GM21723 (cell line): ENCODE data around the gene NET1.
"Not testable (repeated sequence)": the region's sequence is repeated elsewhere in the genome, so short reads cannot be mapped to it uniquely, and the experiment has no call there.

Source experiments
- ATAC-seq: cut with Tn5 transposase; IDR thresholded peaks from one replicate; pipeline ENCODE4 v1.9.1; 2021; ENCODE audit warnings: mild to moderate bottlenecking, moderate library complexity; ENCODE audit not compliant: unreplicated experiment

The NET1 gene, protein sequence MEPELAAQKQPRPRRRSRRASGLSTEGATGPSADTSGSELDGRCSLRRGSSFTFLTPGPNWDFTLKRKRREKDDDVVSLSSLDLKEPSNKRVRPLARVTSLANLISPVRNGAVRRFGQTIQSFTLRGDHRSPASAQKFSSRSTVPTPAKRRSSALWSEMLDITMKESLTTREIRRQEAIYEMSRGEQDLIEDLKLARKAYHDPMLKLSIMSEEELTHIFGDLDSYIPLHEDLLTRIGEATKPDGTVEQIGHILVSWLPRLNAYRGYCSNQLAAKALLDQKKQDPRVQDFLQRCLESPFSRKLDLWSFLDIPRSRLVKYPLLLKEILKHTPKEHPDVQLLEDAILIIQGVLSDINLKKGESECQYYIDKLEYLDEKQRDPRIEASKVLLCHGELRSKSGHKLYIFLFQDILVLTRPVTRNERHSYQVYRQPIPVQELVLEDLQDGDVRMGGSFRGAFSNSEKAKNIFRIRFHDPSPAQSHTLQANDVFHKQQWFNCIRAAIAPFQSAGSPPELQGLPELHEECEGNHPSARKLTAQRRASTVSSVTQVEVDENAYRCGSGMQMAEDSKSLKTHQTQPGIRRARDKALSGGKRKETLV

DNA sequence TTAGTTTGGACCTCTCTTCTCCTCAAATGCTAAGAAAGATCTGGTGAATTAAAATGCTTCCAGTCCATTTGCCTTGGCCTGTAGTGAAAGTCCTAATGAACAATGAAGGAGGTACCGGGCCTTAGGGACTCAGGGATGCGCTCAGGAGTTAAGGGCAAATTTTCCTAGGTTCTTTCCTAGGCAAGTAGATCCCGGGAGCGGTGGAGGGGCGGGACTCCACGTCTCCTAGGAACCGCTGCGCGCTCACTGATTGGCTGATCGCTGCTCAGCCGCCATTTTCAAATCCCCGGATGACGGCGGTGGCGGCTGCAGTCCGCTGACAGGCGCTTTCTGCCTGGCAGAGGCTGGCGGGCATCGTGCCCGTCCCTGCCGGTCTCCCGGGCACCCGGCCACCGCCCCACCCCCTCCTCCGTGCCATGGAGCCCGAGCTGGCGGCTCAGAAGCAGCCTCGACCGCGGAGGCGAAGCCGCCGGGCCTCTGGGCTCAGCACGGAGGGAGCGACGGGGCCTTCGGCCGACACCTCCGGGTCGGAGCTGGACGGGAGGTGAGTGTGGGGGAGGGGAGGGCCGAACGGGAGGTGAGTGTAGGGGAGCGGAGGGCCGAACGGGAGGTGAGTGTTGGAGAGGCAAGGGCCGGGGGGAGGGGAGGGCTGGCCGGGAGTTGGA, at the start of gene NET1:
Gene NET1 (plus strand): TSS at position 281 of the 665 bp plus-strand sequence. CDS start 136 bp downstream, at position 417.
- peak; percentile 99 for ATAC-seq

DNA sequence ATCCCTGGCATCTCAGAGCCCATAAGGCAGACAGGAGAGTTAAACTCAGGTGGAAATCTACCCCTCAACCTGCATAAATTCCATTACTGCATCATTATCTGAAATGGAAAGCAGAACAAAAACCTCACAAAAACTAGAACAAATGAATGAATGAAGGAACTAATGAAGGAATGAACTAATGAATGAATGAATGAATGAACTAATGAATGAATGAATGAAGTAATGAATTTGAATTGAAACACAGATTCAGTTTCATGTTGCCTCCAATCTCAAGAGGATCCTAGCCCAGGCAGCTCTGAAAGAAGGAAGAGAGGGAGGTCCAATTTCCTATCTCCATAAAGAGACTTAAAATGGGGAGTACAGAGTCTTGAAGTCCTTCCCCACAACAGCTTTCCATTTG, 49.5 kb upstream of the NET1 start:
- no peak for ATAC-seq

- no peak for ATAC-seq
Measured at GRCh38 chr10:5364374-5364773, 48.0 kb upstream of the NET1 start.

DNA sequence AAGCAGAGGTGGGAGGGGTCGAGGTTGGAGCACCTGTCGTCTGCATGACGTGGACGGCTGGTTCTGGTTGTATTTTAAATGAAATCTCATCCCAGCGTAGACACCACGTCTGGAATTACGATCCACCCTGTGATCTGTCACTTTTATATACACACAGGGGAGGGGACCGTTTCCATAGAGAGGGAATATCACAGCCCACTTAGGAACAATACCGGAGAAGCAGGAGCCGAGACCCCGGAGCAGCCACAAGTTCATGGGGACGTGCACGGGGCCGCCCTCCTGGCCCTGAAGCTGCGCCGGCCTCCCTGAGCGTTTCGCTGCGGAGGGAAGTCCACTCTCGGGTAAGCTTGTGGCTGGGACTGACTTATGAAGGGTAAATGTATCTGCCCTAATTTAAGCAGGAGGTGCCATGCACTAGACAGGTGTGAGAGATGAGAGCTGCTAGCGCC, 47.4 kb upstream of the NET1 start, which contains the start of gene UCN3:
Gene UCN3 (plus strand): TSS at position 77 of the 449 bp plus-strand sequence. CDS start 8,755 bp downstream, outside the sequence.
- ATAC-seq, result no peak

DNA sequence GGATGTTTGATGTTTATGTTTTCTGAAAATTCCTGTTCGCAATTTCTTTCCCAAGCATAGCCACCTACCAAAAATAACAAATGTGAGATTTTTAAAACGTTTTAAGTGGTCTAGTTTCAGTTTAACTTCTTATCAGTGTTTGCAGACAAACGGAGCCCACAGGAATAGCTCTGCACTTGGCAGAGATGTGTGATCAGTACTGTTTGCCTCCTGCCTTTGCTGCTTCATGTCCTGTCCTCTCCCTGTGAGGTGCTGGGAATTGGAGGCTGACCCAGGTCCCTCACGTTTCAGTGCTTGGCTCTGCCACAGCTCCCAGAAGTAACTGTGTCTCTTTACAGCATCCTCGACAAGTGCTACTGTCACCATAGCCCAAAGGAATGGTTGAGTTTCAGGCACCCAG, 46.4 kb upstream of the NET1 start:
- ATAC-seq, result no peak

DNA sequence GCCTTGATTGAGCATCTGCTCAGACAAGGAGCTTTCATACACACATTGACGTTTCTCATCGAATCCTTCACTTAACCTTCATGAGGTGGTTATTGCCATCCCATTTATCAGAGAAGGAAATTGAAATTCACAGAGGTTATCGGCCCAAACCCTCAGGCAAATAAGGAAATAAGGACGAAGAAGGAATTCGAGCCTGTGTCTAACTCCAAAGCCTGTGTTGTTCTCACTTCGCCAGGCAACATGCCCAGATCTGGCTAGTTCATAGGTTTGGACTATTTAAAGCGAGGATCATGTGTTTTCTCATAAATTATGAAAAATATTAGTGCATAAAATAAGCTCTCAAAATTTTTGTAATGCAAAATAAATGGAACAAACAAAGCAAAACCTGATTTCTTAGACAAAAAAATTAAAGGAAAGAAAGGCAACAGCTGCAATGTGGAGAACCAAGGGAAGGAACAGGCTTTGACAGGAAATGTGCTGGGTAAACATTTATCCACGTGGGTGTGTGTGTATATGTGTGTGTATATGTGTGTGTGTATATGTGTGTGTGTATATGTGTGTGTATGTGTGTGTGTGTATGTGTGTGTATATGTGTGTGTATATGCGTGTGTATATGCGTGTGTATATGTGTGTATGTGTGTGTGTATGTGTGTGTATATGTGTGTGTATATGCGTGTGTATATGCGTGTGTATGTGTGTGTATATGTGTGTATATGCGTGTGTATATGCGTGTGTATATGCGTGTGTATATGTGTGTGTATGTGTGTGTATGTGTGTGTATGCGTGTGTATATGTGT, 42.8 kb upstream of the NET1 start:
- ATAC-seq, result no peak

- ATAC-seq, result no peak
Measured at GRCh38 chr10:5370493-5371352, 41.6 kb upstream of the NET1 start.

GRCh38 chr10:5373307-5373706, 39.0 kb upstream of the NET1 start:
- no peak for ATAC-seq

DNA sequence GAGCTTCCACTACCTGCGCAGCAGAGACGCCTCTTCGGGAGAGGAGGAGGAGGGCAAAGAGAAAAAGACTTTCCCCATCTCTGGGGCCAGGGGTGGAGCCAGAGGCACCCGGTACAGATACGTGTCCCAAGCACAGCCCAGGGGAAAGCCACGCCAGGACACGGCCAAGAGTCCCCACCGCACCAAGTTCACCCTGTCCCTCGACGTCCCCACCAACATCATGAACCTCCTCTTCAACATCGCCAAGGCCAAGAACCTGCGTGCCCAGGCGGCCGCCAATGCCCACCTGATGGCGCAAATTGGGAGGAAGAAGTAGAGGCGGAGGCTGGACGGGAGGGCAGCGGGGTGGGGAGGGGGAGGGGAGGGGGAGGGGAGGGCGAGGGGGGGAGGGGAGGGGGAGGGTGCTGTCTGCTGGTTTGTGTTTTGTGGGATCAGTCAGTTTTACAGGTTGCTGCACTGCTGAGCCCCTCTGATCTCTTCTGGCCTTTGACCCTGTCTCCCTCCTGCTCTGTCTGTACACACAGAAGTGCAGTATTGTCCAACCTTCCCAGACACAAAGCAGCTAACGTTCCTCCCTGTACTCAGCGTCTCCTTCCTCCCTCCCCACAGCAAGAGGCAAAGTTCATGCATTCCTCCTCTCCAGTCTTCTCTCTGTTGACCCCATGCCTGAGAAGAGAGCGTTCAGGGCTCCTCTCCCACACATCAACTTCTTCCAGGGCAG, 38.3 kb upstream of the NET1 start:
- no peak for ATAC-seq

DNA sequence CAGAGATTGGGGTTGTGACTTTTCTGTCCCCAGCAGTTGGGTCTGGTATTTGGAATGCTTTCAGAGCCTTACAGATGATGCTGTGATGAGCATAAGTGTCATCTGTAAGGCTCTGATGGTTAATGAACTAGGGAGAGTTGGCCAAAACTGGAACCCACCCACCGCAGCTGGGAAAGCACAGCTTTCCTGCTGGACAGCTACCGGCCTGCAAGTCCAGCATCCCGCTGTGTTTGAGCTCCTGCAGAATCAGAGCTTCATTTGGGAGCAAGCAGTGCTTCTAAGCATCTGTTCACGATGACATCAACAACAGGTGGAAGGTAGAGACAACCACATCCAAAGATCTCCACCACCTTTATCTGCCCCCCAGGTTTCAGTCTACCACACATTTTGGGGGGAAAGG, 35.9 kb upstream of the NET1 start:
- ATAC-seq, result no peak

DNA sequence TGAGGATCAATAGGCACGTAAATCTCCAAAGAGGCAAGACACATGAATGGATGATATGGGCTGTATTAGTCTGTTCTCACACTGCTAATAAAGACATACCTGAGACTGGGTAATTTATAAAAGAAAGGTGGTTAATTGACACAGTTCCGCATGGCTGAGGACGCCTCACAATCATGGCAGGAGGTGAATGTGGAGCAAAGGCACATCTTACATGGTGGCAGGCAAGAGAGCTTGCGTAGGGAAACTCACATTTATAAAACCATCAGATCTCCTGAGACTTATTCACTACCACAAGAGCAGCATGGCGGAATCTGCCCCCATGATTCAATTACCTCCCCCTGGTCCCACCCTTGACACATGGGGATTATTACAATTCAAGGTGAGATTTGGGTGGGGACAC, 33.2 kb upstream of the NET1 start:
- ATAC-seq, result not testable (repeated sequence)

- not testable (repeated sequence) for ATAC-seq
Measured at GRCh38 chr10:5380395-5380794, 32.0 kb upstream of the NET1 start.

GRCh38 chr10:5381187-5381586, 31.2 kb upstream of the NET1 start:
- no peak for ATAC-seq

- ATAC-seq, result no peak
Measured at GRCh38 chr10:5385224-5385623, 27.1 kb upstream of the NET1 start.

- no peak for ATAC-seq
Measured at GRCh38 chr10:5387169-5387568, 25.2 kb upstream of the NET1 start.

DNA sequence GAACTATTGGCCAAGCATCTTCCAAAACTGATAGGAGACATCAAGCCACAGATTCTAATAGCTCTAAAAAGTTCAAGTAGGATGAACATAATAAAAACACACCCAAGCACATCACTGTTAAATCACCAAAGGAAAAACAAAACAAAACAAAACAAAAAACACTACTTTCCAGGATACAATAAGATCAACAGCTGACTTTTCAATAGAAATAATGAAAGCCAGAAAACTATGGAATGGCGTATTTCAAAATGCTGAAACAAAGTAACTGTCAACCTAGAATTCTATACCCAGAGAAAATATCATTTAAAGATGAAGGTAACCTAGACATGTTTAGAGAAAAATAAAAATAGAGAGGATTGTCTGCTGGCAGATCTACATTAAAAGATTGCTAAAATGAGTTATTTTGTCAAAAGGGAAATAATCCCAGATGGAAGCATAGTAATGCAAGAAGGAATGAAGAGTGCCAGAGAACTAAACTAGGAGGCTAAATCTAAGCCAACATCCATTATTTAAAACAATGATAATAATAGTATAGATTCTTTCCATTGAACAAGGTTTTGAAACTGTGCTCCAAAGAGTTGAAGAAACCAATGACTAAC, 21.7 kb upstream of the NET1 start:
- no peak for ATAC-seq

- no peak for ATAC-seq
Measured at GRCh38 chr10:5391790-5392189, 20.6 kb upstream of the NET1 start.

DNA sequence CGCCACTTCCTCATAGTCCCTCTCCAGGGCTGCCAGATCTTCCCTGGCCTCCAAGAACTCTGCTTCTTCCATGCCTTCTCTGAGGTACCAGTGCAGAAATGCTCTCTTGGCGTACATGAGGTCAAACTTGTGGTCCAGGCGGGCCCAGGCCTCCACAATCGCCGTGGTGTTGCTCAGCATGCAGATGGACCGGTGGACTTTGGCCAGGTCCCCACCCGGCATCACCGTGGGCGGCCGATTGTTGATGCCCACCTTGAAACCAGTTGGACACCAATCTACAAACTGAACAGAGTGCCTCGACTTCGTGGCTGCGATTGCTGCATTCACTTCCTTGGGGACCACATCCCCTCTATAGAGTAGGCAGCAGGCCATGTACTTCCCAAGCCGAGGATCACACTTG, 18.8 kb upstream of the NET1 start:
- no peak for ATAC-seq

DNA sequence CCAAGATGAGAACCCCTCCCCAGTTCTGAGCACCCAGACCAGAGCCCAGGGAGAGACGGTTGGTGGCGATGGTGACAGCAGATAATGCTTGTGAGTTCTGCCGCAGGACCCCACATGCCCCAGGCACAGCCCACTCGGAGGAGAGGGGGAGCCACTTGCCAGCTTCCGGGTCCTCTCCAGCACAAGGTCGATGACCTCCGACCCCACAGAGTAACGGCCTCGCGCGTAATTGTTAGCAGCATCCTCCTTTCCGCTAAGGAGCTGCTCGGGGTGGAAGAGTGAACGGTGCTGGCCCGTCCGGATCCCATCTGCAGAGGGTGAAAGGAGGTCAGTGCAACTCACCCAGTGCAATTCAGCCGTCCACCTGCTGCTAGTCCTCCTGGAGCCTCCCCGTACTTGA, 17.2 kb upstream of the NET1 start:
- no peak for ATAC-seq
